A172 (cell line): ENCODE measurements around the gene PCDH9. TPM values are rescaled to one million over a fixed set of nuclear protein-coding genes. Genes with fewer than 3 reads are reported as not detected.

Source experiments
- DNase-seq: peaks from one replicate; pipeline ENCODE4 v3.0.0-alpha.2; 2015; ENCODE audit warnings: low spot score
- total RNA-seq: library from RNA; depleted of rRNA; stranded (reverse); fragments of >200 nt; shearing (Covaris generic); gene quantifications from 2 replicates; pipeline ENCODE4 v1.2.3, GENCODE V29; 2014; rRNA removed

Gene PCDH9
- 0.02 TPM in 1 of 2 replicates, not detected in the other for total RNA-seq

- peak; percentile 1 for DNase-seq
Measured at GRCh38 chr13:67229481-67230403, at the start of gene PCDH9. Gene PCDH9, minus strand, starts transcription at chr13:67230336. Its CDS starts 1,896 bp downstream, at chr13:67228440.

DNA sequence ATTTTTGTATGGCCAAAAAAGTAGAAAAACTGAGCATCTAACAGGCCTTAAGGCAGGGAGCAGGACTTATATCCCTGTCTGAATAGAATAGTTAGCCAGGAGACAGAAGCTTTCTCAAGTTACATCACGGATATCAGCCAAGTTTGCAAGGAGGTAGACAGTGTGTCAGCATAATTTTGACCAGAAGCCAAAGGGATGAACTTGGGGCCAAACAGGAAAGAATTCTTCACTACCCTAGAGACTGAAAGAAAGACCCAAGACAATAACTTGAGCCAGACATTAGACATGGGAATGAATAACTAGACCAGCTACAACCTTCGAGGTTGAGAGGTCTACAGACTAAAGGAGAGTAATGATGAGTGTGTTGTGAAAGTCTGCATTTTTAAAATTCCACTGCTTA, 48.1 kb upstream of the PCDH9 start:
- no peak for DNase-seq

GRCh38 chr13:67277581-67277980, 47.4 kb upstream of the PCDH9 start:
- DNase-seq, result no peak

DNA sequence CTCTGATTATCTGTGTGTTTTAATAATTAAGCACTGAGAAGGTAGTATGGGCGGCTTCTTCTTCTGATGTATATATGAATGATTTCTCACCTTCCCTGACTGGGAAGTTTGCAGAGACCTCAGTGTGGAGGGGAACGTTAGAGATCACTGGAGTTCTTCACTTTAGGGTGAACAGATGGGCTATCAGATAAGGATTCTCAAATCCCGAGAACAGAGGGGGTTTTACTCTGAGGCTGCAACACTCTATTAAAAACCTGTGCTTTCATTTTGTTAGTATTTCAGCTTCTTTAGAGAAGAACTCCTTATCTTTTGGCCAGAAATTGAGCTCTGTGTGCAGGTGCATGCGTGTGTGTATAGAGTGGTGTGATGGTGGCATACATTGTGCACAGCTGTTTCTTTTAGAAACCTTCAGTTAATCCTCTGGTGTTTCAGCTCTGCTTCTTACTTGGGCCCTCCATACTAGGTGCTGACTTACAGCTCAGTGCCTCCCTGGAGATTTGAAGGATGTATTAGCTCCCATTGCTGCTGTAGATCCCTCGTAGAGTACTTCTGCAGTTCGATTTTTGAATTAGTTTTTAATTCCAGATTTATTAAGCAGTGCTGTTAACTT, 45.3 kb upstream of the PCDH9 start:
- no peak for DNase-seq

GRCh38 chr13:67273001-67273400, 42.9 kb upstream of the PCDH9 start:
- no peak for DNase-seq

- no peak for DNase-seq
Measured at GRCh38 chr13:67267136-67267535, 37.0 kb upstream of the PCDH9 start.

GRCh38 chr13:67259208-67259607, 29.1 kb upstream of the PCDH9 start:
- DNase-seq, result no peak

DNA sequence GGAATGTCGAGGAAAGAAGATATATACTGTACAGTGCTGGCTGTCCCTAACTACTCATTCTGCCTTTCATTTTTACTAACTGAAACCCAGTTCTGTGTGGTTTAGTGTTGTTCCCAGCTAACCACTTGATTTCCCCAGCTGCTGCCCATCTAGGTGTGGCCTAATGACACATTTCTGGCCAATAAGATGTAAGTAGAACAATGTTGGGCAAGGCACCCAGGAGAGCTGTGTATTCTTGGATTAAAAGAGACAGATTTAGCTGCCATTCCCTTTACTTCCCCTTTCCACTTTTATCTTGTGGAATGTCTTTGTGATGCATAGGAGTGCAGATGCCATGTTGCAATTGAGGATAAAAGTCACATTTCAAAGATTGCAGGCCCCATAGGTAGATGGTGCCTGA, 28.3 kb upstream of the PCDH9 start:
- DNase-seq, result no peak

- DNase-seq, result no peak
Measured at GRCh38 chr13:67238861-67239260, 8.7 kb upstream of the PCDH9 start.

DNA sequence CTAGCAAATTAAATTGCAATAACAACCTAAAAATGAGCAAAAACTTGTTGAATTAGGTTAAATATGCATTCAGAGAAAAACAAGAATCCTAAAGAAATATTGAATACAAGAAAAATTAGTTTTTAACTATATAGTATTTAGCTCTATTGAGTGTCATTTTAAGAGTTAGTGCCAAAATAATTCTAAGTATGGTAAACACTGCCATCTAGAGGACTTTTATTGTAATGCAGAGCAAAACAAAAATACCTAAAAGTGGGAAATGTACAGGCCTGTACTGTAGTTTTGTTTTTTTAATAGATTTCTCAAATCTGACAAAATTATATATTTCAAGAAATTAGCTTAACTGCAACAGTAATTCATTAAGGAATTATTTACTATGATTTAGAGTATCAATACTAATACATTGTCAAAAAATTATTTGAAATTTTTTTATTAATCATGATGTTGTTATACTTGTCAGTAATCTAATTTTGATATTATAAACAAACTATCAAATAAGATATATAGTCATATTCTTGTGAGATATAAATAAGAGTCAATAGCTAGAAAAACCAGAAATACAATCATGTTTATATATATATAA, 8.2 kb upstream of the PCDH9 start:
- DNase-seq, result peak; percentile 9

DNA sequence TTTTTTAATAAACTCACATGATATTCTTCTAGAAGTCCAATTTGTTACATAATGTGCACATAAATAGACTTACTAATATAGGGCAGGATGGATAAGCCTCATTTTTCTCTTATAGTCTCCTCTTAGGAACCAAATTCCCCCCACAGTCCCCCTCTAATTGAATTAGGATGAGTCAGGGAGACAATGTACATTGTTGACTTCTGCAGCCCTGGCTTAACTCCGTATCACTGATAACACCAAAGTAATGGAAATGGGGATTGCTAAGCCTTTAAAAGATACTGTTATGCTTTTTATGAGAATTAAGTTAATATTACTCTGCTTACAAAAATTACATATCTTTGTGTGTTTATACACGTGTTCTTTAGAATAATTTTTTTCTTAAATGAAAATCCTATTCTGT, 5.1 kb upstream of the PCDH9 start:
- DNase-seq, result no peak

- DNase-seq, result no peak
Measured at GRCh38 chr13:67232384-67232783, 2.2 kb upstream of the PCDH9 start.

DNA sequence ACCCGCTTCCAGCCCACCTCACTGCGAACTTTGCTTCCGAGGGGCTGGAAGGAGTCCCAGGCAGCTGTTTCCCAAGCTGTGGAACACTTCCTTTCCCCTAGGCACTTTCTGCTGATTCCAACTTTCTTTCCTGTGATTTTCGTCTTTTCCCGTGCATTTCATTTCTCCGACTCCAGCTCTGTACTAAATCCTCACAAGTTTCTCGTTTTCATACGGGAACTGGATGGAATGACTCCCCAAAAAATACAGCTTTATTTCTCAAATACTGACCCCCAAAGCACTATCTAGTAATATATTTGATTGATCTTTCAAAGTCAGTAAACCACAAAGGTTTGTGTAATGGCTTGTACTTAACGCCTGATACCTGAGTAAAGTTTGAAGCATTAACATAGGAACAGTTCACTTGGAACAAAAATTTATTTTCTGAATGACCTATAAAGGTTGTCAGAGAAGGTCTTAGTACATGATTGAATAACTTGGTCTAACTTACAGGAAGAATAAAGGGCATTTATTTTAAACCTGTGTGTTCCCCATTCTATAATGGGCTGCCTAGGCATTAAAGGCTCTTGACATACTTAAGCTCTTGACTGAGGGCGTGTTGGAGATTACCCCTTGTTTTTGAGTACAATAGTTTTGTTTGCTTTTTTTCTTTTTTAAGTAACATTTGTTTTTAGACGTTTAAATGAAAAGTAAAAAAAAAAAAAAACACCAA, 1.3 kb upstream of the PCDH9 start:
- no peak for DNase-seq

DNA sequence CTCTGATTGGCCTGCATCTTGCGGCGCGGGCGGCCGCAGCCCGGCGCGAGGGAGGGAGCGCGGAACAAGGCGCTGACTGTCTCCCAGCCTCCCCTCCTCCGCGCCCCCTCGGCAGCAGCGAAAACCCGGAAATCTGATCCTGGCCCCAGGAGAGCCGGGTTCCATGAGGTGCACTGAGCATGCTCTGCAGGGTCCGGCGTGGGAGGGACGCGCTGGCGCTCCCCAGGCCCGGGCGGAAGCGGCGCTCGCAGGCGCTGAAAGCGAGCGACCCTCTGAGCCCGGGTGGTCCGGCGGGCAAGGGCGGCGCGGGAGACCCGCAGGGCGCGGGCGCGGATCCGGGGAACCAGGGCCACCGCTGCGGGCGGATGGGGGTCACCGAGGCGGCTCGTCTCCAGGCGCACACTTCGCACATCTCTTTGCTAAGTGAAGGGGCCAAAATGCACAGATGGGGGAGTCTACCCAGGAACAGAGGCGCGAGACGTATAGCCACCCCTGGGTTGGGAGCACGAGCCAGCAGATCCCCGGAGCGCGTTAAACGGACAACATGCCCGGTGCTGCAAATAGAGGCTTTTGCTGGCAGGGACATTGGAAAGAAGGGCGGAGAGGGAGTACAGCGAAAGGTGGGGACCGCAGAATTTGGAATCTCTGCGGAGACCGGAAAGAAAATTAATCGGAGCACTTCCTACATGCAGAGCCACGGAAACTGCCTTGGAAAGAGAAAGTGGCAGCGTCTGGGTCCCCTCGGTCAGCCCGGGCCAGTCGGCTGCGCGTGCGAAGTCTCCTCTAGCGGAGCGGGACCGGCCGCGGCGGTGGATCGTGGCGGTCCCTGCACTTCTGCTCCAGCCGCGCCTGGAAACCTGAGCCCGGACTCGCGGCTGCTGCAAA, 510 bp upstream of the PCDH9 start:
- peak; percentile 84 for DNase-seq

DNA sequence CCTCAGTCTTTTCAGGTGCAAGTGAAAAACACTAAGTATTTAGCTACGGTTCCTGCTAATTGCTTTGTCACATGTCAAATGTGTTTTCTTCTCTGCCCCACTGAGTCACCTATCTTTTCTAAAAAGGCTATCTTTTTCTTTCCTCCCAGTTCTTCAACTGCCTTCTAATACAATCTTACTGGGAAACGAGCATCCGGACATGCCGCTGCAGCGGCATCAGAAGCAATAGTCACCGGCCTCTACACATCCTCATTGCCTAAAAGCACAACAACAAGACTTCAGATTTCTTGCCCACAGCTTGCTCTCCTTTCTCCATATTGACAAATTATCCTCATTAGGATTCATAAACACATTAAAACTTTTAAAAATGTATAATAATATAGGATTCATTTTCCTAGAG, 1.2 kb downstream of the PCDH9 start:
- DNase-seq, result no peak

DNA sequence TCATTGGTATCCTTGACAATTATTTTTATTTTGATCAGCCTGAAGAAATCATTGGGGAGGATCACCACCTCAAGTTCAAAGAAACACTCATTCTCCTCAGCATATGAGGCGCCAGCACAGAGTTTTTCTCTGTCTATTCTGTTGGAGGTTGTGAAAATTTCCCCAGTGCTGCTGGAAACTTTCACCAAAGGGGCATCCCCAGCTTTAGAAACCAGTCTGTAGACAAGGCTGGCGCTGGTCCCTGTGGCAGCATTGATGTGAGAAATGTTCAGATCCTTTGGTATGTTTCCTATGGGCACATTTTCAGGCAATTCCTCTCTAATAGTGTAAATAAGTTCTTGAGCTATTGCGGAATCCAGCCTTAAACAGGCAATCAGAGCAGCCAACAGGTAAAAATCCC, 2.1 kb downstream of the PCDH9 start:
- no peak for DNase-seq

DNA sequence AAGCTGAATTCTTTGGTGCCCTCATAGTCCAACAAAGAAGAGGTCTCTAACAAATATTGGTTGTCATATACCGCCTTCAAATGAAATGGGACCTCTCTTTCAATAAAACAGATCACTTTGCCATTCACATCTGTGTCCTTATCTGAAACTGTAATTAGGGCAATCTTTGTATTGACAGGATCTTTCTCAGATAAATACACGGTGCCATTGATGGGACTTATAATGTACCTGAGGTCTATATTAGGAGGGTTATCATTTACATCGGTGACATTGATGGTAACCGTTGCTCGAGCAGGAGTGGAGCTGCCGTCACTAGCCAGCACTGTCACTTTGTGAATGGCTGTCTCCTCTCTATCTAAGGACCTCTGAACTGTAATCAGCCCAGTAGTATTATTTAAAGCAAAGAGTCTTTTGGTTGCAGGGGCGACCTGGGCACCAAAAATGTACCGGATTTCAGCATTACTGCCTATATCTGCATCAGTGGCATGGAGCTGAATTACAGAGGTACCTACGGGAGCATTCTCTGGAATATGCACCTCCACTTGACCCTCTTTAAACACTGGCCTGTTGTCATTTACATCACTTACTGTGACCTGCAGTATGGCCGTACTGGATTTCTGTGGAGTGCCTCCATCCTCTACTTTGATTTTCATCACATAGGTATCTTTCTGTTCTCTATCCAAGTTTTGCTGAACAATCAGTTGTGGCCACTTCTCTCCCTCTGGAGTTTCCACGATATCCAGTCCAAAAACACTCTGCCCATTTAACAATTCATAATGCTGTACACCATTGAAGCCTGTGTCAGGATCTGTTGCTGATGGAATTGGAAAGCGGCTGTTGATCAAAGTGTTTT, 2.8 kb downstream of the PCDH9 start:
- no peak for DNase-seq

GRCh38 chr13:67226696-67227095, 3.4 kb downstream of the PCDH9 start:
- DNase-seq, result no peak

DNA sequence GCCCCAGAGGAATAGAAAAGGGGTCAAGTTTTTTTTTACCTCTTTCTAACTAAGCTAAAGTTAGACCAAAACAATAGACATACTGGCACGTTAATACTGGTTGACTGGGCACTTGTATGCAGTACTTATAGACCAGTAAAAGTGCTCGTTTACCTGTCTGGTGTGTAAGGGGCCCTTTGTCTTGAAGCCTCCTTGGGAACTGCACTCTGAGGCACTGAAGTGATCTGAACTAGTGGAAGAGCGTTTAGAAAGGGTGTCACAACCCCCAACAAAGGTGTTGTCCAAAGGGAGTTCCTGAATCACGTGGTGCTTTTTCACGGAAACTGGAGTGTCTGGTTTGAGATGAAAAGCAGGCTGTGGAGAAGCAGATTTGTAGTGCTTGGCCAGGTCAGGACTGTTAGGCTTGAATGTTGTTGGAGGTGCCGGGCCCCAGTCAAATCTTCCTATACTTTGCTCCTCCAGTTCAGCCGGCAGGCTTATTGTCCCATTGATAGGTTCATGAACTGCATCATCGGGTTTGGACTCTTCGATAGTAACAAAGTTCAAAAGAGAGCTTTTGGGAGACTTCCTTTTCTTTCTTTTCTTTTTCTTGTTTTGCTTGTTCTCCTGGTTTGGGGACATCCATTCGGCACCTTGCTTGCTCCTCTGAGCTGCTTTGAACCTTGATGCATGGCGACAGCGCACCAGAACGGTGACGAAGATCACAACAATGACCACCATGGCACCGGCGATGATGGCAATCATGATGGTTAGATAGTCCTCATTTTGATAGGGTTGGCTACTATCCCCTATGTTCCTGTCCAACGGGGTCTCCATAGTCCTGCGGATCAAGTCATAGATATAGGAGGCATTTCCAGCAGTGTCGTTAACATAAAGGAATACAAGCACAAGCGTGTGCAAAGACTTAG, 4.6 kb downstream of the PCDH9 start:
- DNase-seq, result no peak
